ENCODE data around the gene MTAP. TPM values are rescaled to one million over a fixed set of nuclear protein-coding genes. Genes with fewer than 3 reads are reported as not detected.
A peak's percentile ranks its signal among the peaks of the same experiment; 100 is the strongest.

The MTAP gene
- polyA plus RNA-seq, 1 donor (not counting 4 experiments of a cell fraction or from before 2014, with no cell fraction given): 48.7 TPM

DNA sequence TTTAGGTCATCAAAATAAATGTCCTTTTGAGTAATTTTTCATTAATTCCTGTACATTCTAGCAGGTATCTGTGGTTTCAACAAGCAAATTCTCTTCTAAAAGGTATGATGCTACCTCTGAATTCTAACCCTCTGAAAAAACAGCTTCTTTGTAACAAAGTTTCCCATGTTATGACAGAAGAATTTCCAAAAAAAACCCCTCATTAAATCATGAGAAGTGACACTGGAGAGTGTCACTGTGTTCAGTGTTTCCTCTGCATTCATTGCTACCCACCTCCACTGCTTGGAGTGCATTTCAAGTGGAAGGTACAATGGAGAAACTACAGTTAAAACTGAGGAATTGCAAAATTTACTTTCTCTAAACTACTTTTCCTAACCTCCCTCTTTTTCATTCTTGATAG lies 181.7 kb downstream of the MTAP start:
- FAIRE-seq: no peak
- H3K27me3 ChIP-seq (ENCODE audit: control insufficient read depth, extremely low read depth, insufficient read depth, low read length): no peaks in the 10 kb centered on the region

DNA sequence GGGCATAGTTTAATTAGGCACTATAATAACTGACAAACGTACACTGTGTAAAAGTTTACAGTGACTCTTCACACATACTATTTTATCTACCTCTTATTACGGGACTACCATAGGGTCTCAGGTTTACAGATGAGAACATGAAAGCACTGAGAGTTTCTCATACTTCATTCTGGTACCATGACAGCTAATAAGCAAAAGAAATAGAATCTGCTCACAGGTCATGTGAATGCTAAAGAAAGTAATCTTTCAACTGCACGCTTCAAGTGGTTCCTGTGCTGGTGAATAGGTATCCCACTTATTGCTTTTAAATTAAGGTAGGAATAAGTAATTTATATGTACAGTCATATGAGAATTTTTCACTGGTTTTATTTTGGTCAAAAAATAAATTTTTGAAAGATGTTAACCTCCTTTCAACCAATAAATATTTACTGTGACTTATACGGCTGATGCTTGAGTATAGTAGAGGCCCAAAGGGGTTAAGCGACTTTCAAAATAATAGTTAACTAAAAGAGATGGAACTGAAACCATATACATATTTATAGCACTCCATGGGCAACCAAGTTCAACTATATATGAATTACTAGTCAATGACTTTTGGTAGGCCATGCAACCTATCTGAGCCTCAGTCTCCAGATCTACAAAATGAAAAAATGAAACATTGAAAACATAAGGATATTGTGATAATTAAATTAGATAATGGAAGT lies 183.7 kb downstream of the MTAP start:
- Histone ChIP-seq H3K27ac (ENCODE audit: control insufficient read depth, insufficient read depth, low read length) (no peak overlapping the region), H3K79me2 (ENCODE audit: control insufficient read depth, insufficient read depth, low read length) (peaks cover 4% of the 10 kb centered on the region)

More for the DNA sequence above, 181.7 kb downstream of the MTAP start:
- H4K20me1 ChIP-seq (ENCODE audit: control insufficient read depth, extremely low read depth, insufficient read depth, low read length): no peaks in the 10 kb centered on the region
- no peaks in the 10 kb centered on the region for H3K9me1 ChIP-seq (ENCODE audit: control insufficient read depth, extremely low read depth, insufficient read depth, low read length)
- DNase-seq (ENCODE audit: low read depth, low spot score): no peak
- dilution Hi-C loops (cut with MboI; ENCODE audit: extremely low pct_ligation_motif_present, low sequenced_read_pairs): no loop called here
- no peak overlapping the region for H2AFZ ChIP-seq (ENCODE audit: control insufficient read depth, low read length)
- TF ChIP-seq, protein P1, sequence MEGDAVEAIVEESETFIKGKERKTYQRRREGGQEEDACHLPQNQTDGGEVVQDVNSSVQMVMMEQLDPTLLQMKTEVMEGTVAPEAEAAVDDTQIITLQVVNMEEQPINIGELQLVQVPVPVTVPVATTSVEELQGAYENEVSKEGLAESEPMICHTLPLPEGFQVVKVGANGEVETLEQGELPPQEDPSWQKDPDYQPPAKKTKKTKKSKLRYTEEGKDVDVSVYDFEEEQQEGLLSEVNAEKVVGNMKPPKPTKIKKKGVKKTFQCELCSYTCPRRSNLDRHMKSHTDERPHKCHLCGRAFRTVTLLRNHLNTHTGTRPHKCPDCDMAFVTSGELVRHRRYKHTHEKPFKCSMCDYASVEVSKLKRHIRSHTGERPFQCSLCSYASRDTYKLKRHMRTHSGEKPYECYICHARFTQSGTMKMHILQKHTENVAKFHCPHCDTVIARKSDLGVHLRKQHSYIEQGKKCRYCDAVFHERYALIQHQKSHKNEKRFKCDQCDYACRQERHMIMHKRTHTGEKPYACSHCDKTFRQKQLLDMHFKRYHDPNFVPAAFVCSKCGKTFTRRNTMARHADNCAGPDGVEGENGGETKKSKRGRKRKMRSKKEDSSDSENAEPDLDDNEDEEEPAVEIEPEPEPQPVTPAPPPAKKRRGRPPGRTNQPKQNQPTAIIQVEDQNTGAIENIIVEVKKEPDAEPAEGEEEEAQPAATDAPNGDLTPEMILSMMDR (optimal IDR thresholded peaks at IDR 0.05 in 1 of 3, IDR thresholded peaks at IDR 0.05 in 1 of 3, conservative IDR thresholded peaks at IDR 0.05 in 1 of 3; ENCODE audit: extremely low read depth in 1 of 3, insufficient read depth in 2 of 3, low read length in 3 of 3): no peak
- no peak for TF ChIP-seq EZH2 (IDR thresholded peaks at IDR 0.05; ENCODE audit: low read length)
- no peaks in the 10 kb centered on the region for H3K36me3 ChIP-seq (ENCODE audit: control insufficient read depth in 2 of 2, extremely low read depth in 1 of 2, insufficient read depth in 2 of 2, low read length in 2 of 2)
- H3K9ac ChIP-seq (ENCODE audit: control insufficient read depth, extremely low read depth, insufficient read depth, low read length): no peak overlapping the region
- peaks cover 3% of the 10 kb centered on the region for H3K4me1 ChIP-seq (ENCODE audit: control insufficient read depth, extremely low read depth, insufficient read depth, low read length)
- no peak overlapping the region for H3K4me2 ChIP-seq (ENCODE audit: control insufficient read depth, extremely low read depth, insufficient read depth, low read depth, low read length)
- no peak overlapping the region for H3K27ac ChIP-seq (ENCODE audit: control insufficient read depth, insufficient read depth, low read length)
- no peak overlapping the region for H3K4me3 ChIP-seq (ENCODE audit: control insufficient read depth in 2 of 3, extremely low read depth in 1 of 3, insufficient read depth in 2 of 3, low read depth in 1 of 3, low read length in 3 of 3)
- no peaks in the 10 kb centered on the region for H3K79me2 ChIP-seq (ENCODE audit: control insufficient read depth, insufficient read depth, low read length)
- no peaks in the 10 kb centered on the region for H3K9me3 ChIP-seq (ENCODE audit: control insufficient read depth, low read depth, low read length)

More for the DNA sequence above, 183.7 kb downstream of the MTAP start:
- H3K4me1 ChIP-seq (ENCODE audit: control insufficient read depth, extremely low read depth, insufficient read depth, low read length): peaks cover 6% of the 10 kb centered on the region
- H3K9me1 ChIP-seq (ENCODE audit: control insufficient read depth, extremely low read depth, insufficient read depth, low read length): no peaks in the 10 kb centered on the region
- TF ChIP-seq, protein P1 (optimal IDR thresholded peaks at IDR 0.05 in 1 of 3, IDR thresholded peaks at IDR 0.05 in 1 of 3, conservative IDR thresholded peaks at IDR 0.05 in 1 of 3; ENCODE audit: extremely low read depth in 1 of 3, insufficient read depth in 2 of 3, low read length in 3 of 3): no peak
- no peak for TF ChIP-seq EZH2 (IDR thresholded peaks at IDR 0.05; ENCODE audit: low read length)
- no peaks in the 10 kb centered on the region for H3K9me3 ChIP-seq (ENCODE audit: control insufficient read depth, low read depth, low read length)
- H3K4me3 ChIP-seq (ENCODE audit: control insufficient read depth in 2 of 3, extremely low read depth in 1 of 3, insufficient read depth in 2 of 3, low read depth in 1 of 3, low read length in 3 of 3): no peak overlapping the region
- DNase-seq (ENCODE audit: low read depth, low spot score): no peak
- no peaks in the 10 kb centered on the region for H3K27me3 ChIP-seq (ENCODE audit: control insufficient read depth, extremely low read depth, insufficient read depth, low read length)
- dilution Hi-C loops (cut with MboI; ENCODE audit: extremely low pct_ligation_motif_present, low sequenced_read_pairs): no loop called here
- H3K9ac ChIP-seq (ENCODE audit: control insufficient read depth, extremely low read depth, insufficient read depth, low read length): no peak overlapping the region
- peak; percentile 41 for FAIRE-seq
- no peaks in the 10 kb centered on the region for H4K20me1 ChIP-seq (ENCODE audit: control insufficient read depth, extremely low read depth, insufficient read depth, low read length)
- no peak overlapping the region for H2AFZ ChIP-seq (ENCODE audit: control insufficient read depth, low read length)
- H3K4me2 ChIP-seq (ENCODE audit: control insufficient read depth, extremely low read depth, insufficient read depth, low read depth, low read length): no peak overlapping the region
- H3K36me3 ChIP-seq (ENCODE audit: control insufficient read depth in 2 of 2, extremely low read depth in 1 of 2, insufficient read depth in 2 of 2, low read length in 2 of 2): no peaks in the 10 kb centered on the region

Other genes starting within 250 kb of the MTAP start
- gene CDKN2A, start 191.8 kb downstream of the MTAP start, polyA plus RNA-seq: 65.1 to 125 TPM (median 65.3 TPM) in 3 replicates
- 0.61 to 1.4 TPM (median 1.1 TPM) in 3 replicates for gene CDKN2B-AS1, start 192.2 kb downstream of the MTAP start, polyA plus RNA-seq
- 17.9 to 34.3 TPM (median 19.9 TPM) in 3 replicates for gene CDKN2B, start 206.7 kb downstream of the MTAP start, polyA plus RNA-seq